ENCODE data around the gene PPIF. TPM values are rescaled to one million over a fixed set of nuclear protein-coding genes. Genes with fewer than 3 reads are reported as not detected.

PPIF gene
- total and polyA plus RNA-seq, 4 donors, result 22.2 to 84.3 (median 60.0) TPM

- Histone ChIP-seq H3K4me1 (ENCODE audit: control insufficient read depth in 4 of 4, insufficient read depth in 4 of 4, low read length in 3 of 4) (peaks cover 5 to 47% (median 25%) of the 10 kb centered on the region in 4 donors), H3K36me3 (ENCODE audit: control insufficient read depth in 4 of 4, insufficient read depth in 3 of 4, low read depth in 1 of 4, low read length in 3 of 4) (peaks cover 0 to 16% (median 5%) of the 10 kb centered on the region in 4 donors), H3K27me3 (ENCODE audit: control insufficient read depth in 4 of 4, insufficient read depth in 4 of 4, low read length in 3 of 4) (no peaks in the 10 kb centered on the region), H3K9me3 (ENCODE audit: control insufficient read depth in 4 of 4, low read length in 3 of 4) (no peaks in the 10 kb centered on the region), H3K9ac (ENCODE audit: low read depth in 1 of 2, low read length in 2 of 2) (no peak overlapping the region), H3K27ac (ENCODE audit: low read depth in 1 of 2, low read length in 2 of 2) (no peak overlapping the region), H3K4me3 (ENCODE audit: low read depth in 1 of 3, low read length in 3 of 3) (no peak overlapping the region)
- WGBS, result 89% methylated on average over 14 of the region's 14 CpGs
- DNase-seq (ENCODE audit: low spot score), result no peak
- TF ChIP-seq NR2F2 (IDR thresholded peaks at IDR 0.05), result no peak
- TF ChIP-seq, protein P1, sequence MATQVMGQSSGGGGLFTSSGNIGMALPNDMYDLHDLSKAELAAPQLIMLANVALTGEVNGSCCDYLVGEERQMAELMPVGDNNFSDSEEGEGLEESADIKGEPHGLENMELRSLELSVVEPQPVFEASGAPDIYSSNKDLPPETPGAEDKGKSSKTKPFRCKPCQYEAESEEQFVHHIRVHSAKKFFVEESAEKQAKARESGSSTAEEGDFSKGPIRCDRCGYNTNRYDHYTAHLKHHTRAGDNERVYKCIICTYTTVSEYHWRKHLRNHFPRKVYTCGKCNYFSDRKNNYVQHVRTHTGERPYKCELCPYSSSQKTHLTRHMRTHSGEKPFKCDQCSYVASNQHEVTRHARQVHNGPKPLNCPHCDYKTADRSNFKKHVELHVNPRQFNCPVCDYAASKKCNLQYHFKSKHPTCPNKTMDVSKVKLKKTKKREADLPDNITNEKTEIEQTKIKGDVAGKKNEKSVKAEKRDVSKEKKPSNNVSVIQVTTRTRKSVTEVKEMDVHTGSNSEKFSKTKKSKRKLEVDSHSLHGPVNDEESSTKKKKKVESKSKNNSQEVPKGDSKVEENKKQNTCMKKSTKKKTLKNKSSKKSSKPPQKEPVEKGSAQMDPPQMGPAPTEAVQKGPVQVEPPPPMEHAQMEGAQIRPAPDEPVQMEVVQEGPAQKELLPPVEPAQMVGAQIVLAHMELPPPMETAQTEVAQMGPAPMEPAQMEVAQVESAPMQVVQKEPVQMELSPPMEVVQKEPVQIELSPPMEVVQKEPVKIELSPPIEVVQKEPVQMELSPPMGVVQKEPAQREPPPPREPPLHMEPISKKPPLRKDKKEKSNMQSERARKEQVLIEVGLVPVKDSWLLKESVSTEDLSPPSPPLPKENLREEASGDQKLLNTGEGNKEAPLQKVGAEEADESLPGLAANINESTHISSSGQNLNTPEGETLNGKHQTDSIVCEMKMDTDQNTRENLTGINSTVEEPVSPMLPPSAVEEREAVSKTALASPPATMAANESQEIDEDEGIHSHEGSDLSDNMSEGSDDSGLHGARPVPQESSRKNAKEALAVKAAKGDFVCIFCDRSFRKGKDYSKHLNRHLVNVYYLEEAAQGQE (IDR thresholded peaks at IDR 0.05), result no peak
- TF ChIP-seq, protein P2, sequence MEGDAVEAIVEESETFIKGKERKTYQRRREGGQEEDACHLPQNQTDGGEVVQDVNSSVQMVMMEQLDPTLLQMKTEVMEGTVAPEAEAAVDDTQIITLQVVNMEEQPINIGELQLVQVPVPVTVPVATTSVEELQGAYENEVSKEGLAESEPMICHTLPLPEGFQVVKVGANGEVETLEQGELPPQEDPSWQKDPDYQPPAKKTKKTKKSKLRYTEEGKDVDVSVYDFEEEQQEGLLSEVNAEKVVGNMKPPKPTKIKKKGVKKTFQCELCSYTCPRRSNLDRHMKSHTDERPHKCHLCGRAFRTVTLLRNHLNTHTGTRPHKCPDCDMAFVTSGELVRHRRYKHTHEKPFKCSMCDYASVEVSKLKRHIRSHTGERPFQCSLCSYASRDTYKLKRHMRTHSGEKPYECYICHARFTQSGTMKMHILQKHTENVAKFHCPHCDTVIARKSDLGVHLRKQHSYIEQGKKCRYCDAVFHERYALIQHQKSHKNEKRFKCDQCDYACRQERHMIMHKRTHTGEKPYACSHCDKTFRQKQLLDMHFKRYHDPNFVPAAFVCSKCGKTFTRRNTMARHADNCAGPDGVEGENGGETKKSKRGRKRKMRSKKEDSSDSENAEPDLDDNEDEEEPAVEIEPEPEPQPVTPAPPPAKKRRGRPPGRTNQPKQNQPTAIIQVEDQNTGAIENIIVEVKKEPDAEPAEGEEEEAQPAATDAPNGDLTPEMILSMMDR (IDR thresholded peaks at IDR 0.05; ENCODE audit: low read depth, low read length, missing input control), result no peak
- TF ChIP-seq SP1 (IDR thresholded peaks at IDR 0.05), result no peak
- TF ChIP-seq JUND (IDR thresholded peaks at IDR 0.05), result no peak
- no peak for TF ChIP-seq EGR1 (IDR thresholded peaks at IDR 0.05; ENCODE audit: low read depth in 2 of 2)
Measured at GRCh38 chr10:79392020-79392398, 44.7 kb downstream of the PPIF start.

DNA sequence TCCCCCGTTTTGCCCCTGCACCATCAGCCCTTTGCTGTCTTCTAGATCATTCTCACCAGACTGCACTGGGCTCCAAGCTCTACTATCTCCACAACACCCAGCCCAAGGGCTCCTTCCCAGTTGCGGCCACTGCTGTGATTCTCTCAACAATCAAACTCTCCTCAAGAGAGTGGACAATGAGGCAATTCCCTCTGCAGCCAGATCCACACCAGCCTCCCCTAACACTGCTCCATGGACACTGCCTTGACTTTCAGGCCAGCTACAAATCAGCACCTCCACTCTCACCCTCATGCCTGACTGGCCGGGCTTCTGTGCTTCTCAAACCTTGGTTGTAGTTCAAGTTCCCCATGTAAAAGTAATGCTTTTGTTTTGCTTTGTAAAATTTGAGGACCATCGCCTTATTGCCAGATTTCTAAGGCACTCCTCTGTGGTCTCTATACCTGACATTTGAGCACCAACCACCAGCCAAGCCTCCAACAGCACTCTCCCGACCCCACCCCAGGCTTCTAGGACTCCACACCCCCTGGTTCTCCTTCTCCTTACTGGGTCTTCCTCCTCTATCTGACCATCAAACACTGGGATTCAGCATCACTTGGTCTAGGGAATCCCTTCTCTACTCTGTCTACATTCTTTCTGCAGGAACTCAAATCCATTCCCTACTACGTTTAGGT lies 45.4 kb downstream of the PPIF start:
- H3K27ac ChIP-seq (ENCODE audit: low read depth in 1 of 2, low read length in 2 of 2), result no peak overlapping the region
- no peaks in the 10 kb centered on the region for H3K9me3 ChIP-seq (ENCODE audit: control insufficient read depth in 4 of 4, low read length in 3 of 4)
- H3K4me3 ChIP-seq (ENCODE audit: low read depth in 1 of 3, low read length in 3 of 3), result no peak overlapping the region
- peaks cover 0 to 12% (median 5%) of the 10 kb centered on the region in 4 donors for H3K36me3 ChIP-seq (ENCODE audit: control insufficient read depth in 4 of 4, insufficient read depth in 3 of 4, low read depth in 1 of 4, low read length in 3 of 4)
- H3K4me1 ChIP-seq (ENCODE audit: control insufficient read depth in 4 of 4, insufficient read depth in 4 of 4, low read length in 3 of 4), result peaks cover 9 to 53% (median 31%) of the 10 kb centered on the region in 4 donors
- no peak for DNase-seq (ENCODE audit: low spot score)
- TF ChIP-seq, protein P2 (IDR thresholded peaks at IDR 0.05; ENCODE audit: low read depth, low read length, missing input control), result no peak
- TF ChIP-seq ZBTB33 (IDR thresholded peaks at IDR 0.05), result no peak
- H3K9ac ChIP-seq (ENCODE audit: low read depth in 1 of 2, low read length in 2 of 2), result no peak overlapping the region
- no peaks in the 10 kb centered on the region for H3K27me3 ChIP-seq (ENCODE audit: control insufficient read depth in 4 of 4, insufficient read depth in 4 of 4, low read length in 3 of 4)
- 87% methylated on average over 6 of the region's 6 CpGs for WGBS
